LNCaP clone FGC (cell line): ENCODE results near the gene MYO9B.
"Not testable (repeated sequence)": the region's sequence is repeated elsewhere in the genome, so short reads cannot be mapped to it uniquely, and the experiment has no call there.

Source experiments
- DNase-seq: peaks from one replicate; pipeline ENCODE4 v3.0.0-alpha.2; 2011; ENCODE audit warnings: low read depth
- H3K4me3 ChIP-seq: 2 replicates; pipeline ENCODE4 v1.5.1; 2011; ENCODE audit warnings: mild to moderate bottlenecking, low read depth, low read length, control low read depth
- TF ChIP-seq, protein P1 (sequence below): IDR thresholded peaks from 2 replicates; pipeline ENCODE4 v1.5.1; 2012; ENCODE audit warnings: mild to moderate bottlenecking; ENCODE audit not compliant: control insufficient read depth, insufficient read depth; ENCODE audit errors: extremely low read depth

Gene MYO9B

DNA sequence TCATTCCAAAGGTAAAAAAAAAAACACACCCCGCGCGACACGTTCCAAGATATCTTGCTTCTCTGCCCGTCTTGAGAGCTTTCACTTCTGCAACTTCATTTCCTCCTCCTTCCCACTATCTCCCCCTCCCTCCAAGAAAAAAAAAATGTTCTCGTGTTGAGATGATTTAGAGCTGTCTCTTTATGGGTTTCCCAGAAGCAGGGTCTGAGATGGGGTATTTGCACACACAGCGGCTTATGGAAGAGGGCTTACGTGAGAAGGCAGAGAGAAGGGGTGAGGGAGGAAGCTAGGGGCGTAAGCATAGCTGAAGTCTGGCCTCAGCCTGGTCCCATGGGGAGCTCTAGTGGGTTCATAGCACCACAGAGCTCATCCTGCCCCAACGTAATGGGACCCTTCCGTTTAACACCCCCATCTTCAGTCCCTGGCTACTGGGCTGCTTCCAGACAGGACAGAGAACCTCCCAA lies 108.3 kb downstream of the MYO9B start:
- TF ChIP-seq, protein P1, sequence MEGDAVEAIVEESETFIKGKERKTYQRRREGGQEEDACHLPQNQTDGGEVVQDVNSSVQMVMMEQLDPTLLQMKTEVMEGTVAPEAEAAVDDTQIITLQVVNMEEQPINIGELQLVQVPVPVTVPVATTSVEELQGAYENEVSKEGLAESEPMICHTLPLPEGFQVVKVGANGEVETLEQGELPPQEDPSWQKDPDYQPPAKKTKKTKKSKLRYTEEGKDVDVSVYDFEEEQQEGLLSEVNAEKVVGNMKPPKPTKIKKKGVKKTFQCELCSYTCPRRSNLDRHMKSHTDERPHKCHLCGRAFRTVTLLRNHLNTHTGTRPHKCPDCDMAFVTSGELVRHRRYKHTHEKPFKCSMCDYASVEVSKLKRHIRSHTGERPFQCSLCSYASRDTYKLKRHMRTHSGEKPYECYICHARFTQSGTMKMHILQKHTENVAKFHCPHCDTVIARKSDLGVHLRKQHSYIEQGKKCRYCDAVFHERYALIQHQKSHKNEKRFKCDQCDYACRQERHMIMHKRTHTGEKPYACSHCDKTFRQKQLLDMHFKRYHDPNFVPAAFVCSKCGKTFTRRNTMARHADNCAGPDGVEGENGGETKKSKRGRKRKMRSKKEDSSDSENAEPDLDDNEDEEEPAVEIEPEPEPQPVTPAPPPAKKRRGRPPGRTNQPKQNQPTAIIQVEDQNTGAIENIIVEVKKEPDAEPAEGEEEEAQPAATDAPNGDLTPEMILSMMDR: no peak
- no peak for DNase-seq
- H3K4me3 ChIP-seq: no peak overlapping the region

DNA sequence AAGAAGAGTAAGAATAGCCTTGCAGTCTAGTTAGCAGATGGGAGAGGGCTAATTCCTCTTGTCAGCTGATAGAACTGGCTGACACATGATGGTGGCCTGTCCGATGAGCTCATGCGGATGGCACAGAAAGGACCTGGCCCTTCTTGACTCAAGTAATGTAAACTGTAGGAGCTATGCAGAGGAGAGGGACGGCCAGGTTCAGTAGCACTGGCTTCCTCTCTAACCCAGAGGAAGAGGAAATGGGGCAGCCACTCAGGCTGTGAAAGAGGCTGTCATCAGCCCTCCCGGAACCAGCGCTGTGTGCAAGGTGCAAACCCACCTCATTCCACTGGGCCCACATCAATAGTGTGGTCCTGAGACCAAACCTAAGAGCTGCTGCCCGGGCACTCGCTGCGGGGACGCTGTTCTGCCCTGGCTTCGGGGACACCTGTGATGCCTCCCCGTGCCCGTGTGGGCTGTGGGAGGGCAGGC lies 108.8 kb downstream of the MYO9B start:
- no peak for DNase-seq
- H3K4me3 ChIP-seq: no peak overlapping the region
- TF ChIP-seq, protein P1: no peak

DNA sequence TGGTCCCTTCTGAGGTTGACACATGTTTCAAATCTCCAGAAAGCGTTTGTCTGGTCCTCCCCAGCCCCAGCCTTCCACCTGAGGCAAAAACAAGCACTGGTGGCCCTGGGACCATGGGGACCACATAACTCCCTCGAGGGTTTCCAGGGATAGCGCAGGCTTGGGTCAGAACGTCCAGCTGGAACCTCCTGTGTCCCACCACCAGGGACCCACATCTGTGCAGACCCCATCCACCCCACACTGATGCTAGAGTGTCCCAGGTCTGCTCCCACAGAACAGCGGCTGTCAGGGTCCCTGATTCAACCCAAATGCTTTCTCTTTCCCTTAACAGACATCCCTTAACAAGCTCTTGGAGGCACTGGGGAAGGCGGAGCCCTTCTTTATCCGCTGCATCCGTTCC lies 110.0 kb downstream of the MYO9B start:
- no peak for DNase-seq
- TF ChIP-seq, protein P1: no peak
- H3K4me3 ChIP-seq: no peak overlapping the region

DNA sequence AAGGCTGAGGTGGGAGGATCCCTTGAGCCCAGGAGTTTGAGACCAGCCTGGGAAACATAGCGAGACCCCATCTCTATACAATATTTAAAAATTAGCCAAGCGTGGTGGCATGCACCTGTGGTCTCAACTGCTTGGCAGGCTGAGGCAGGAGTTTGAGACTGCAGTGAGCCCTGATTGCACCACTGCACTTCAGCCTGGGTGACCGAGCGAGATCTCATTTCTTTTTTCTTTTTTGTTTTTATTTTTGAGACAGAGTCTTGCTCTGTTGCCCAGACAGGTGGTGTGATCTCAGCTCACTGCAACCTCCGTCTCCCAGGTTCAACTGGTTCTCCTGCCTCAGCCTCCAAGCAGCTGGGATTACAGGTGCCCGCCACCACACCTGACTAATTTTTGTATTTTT lies 116.2 kb downstream of the MYO9B start:
- DNase-seq, H3K4me3 ChIP-seq: not testable (repeated sequence)

DNA sequence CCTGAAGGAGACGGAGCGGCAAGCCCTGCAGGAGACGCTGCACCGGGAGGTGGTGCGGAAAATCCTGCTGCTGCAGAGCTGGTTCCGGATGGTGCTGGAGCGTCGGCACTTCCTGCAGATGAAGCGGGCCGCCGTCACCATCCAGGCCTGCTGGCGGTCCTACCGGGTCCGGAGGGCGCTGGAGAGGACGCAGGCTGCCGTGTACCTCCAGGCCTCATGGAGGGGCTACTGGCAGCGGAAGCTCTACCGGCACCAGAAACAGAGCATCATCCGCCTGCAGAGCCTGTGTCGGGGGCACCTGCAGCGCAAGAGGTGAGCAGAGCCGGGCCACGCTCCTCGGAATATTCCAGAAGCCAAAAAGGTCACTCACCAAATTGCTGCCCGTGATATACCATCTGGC lies 117.2 kb downstream of the MYO9B start:
- no peak overlapping the region for H3K4me3 ChIP-seq
- TF ChIP-seq, protein P1: no peak
- DNase-seq: no peak

DNA sequence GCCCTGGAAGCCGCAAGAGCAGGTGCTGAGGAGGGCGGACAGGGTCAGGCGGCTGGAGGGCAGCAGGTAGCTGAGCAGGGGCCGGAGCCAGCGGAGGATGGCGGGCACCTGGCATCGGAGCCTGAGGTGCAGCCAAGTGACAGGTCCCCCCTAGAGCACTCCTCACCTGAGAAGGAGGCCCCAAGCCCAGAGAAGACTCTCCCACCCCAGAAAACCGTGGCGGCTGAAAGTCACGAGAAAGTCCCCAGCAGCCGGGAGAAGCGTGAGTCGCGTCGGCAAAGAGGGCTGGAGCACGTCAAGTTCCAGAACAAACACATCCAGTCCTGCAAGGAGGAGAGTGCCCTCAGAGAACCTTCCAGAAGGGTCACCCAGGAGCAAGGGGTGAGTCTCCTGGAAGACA lies 119.0 kb downstream of the MYO9B start:
- no peak for DNase-seq
- TF ChIP-seq, protein P1: no peak
- H3K4me3 ChIP-seq: no peak overlapping the region

DNA sequence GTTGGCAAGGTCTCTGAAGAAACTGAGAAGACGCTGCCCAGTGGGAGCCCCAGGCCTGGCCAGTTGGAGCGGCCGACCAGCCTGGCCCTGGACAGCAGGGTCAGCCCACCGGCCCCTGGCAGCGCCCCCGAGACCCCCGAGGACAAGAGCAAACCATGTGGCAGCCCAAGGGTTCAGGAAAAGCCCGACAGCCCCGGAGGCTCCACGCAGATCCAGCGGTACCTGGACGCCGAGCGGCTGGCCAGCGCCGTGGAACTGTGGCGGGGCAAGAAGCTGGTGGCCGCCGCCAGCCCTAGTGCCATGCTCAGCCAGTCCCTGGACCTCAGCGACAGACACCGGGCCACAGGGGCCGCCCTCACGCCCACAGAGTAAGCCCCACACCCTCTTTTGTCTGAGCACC lies 119.5 kb downstream of the MYO9B start:
- DNase-seq: no peak
- TF ChIP-seq, protein P1: no peak
- no peak overlapping the region for H3K4me3 ChIP-seq
